HCT116 (cell line): ENCODE data around the gene MYH14. TPM values are rescaled to one million over a fixed set of nuclear protein-coding genes. Genes with fewer than 3 reads are reported as not detected.
A peak's percentile ranks its signal among the peaks of the same experiment; 100 is the strongest.

ENCODE experiments used
- ATAC-seq: fragments of 200-7000 bp; cut with Tn5 transposase; 2 replicates; pipeline ENCODE4 v1.9.1; 2020; ENCODE audit warnings: mild to moderate bottlenecking, moderate library complexity
- BruUV-seq: library from RNA; stranded (reverse); fragments of 400-500 nt; replicated peaks from 2 replicates; lab custom pipeline; 2021; lab: Mats Ljungman, UMichigan
- CTCF ChIA-PET: fragments of 300-600 bp; sonication (Branson Sonifier 250); formaldehyde crosslinking; loops from one replicate; lab custom pipeline; 2021; ENCODE audit warnings: antibody characterized with exemption; lab: Charles Lee
- POLR2A ChIA-PET: fragments of 300-600, 350-600 bp; sonication (Branson Sonifier 250); formaldehyde crosslinking; loops from one replicate; lab custom pipeline; 2021; ENCODE audit warnings: antibody characterized with exemption; lab: Charles Lee
- RAD21 ChIA-PET, 2 experiments: fragments of 300-600 bp; sonication (Branson Sonifier 250); formaldehyde crosslinking; loops; one replicate each; lab custom pipeline; 2023; ENCODE audit warnings: low total read pairs in 2 of 2; ENCODE audit not compliant: uncharacterized antibody in 2 of 2, unreplicated experiment in 2 of 2, low non-redundant PET in 1 of 2; lab: Charles Lee
- DNase-seq: peaks from one replicate; pipeline ENCODE4 v3.0.0-alpha.2; 2010; ENCODE audit warnings: low read depth, low spot score
- H2AFZ ChIP-seq: fragments of 200-600 bp; shearing (Covaris generic), sonication (generic); 2 replicates; pipeline ENCODE4 v1.6.1; 2017; ENCODE audit warnings: low read depth, mixed run types, mixed read lengths, antibody characterized with exemption, low read length; ENCODE audit not compliant: poor library complexity, severe bottlenecking
- H3K27ac ChIP-seq: 2 replicates; pipeline ENCODE4 v1.5.1; 2012; ENCODE audit warnings: low read depth, low read length
- H3K27me3 ChIP-seq: fragments of 200-600 bp; sonication (generic); 2 replicates; pipeline ENCODE4 v1.6.1; 2016; ENCODE audit warnings: mixed run types, low read length, mixed read lengths; ENCODE audit not compliant: insufficient read depth
- H3K36me3 ChIP-seq, 2 experiments: fragments of 200-500 bp in 1 of 2; fragments of 200-600 bp in 1 of 2; sonication (Bioruptor generic) in 1 of 2; sonication (generic) in 1 of 2; 2 replicates each; pipeline versions ENCODE4 v1.5.1 to v1.6.1; 2014 to 2016; ENCODE audit warnings: low read length in 2 of 2, inconsistent platforms in 1 of 2, mixed read lengths in 1 of 2, mixed run types in 1 of 2; ENCODE audit not compliant: insufficient read depth in 2 of 2, control insufficient read depth in 1 of 2
- H3K4me1 ChIP-seq, 2 experiments: fragments of 200-600 bp in 1 of 2; sonication (generic) in 1 of 2; 2 replicates each; pipeline versions ENCODE4 v1.5.1 to v1.6.1; 2012 to 2017; ENCODE audit warnings: low read length in 2 of 2, inconsistent platforms in 1 of 2, mild to moderate bottlenecking in 1 of 2, mixed read lengths in 1 of 2, mixed run types in 1 of 2, moderate library complexity in 1 of 2; ENCODE audit not compliant: insufficient read depth in 2 of 2, control insufficient read depth in 1 of 2
- H3K4me2 ChIP-seq: fragments of 200-600 bp; sonication (generic); 2 replicates; pipeline ENCODE4 v1.6.1; 2017; ENCODE audit warnings: mixed run types, low read length, mixed read lengths
- H3K4me3 ChIP-seq, 2 experiments: fragments of 200-600 bp in 1 of 2; sonication (generic) in 1 of 2; replicated peaks in 1 of 2; 2 replicates each; pipeline ENCODE4 v1.5.1; 2011 to 2016; ENCODE audit warnings: low read length in 2 of 2, control low read depth in 1 of 2, low read depth in 1 of 2, mild to moderate bottlenecking in 1 of 2, mixed read lengths in 1 of 2, mixed run types in 1 of 2
- H3K79me2 ChIP-seq: fragments of 200-600 bp; sonication (generic); 2 replicates; pipeline ENCODE4 v1.6.1; 2017; ENCODE audit warnings: mild to moderate bottlenecking, mixed run types, low read length, moderate library complexity, mixed read lengths; ENCODE audit not compliant: insufficient read depth
- H3K9ac ChIP-seq: fragments of 200-600 bp; sonication (generic); 2 replicates; pipeline ENCODE4 v1.6.1; 2016; ENCODE audit warnings: low read length, mixed read lengths
- H3K9me2 ChIP-seq: fragments of 200-600 bp; sonication (generic), shearing (Covaris generic); 2 replicates; pipeline ENCODE4 v1.6.1; 2017; ENCODE audit warnings: mixed run types, mild to moderate bottlenecking, moderate library complexity; ENCODE audit not compliant: insufficient read depth
- H3K9me3 ChIP-seq, 2 experiments: fragments of 200-500 bp in 1 of 2; fragments of 200-600 bp in 1 of 2; sonication (Bioruptor generic) in 1 of 2; sonication (generic) in 1 of 2; 2 replicates each; pipeline ENCODE4 v1.6.1; 2014 to 2017; ENCODE audit warnings: low read length in 2 of 2, mixed read lengths in 2 of 2, inconsistent platforms in 1 of 2, low read depth in 1 of 2, mild to moderate bottlenecking in 1 of 2, mixed run types in 1 of 2, moderate library complexity in 1 of 2; ENCODE audit not compliant: control insufficient read depth in 1 of 2, insufficient read depth in 1 of 2
- H4K20me1 ChIP-seq: fragments of 200-600 bp; sonication (generic), shearing (Covaris generic); 2 replicates; pipeline ENCODE4 v1.6.1; 2017; ENCODE audit warnings: mixed run types, mild to moderate bottlenecking, moderate library complexity; ENCODE audit not compliant: insufficient read depth
- ELF1 ChIP-seq: IDR thresholded peaks from 2 replicates; pipeline ENCODE4 v1.6.1; 2012; ENCODE audit warnings: low read depth, borderline replicate concordance
- EZH2 ChIP-seq: fragments of 200-600 bp; sonication (generic); IDR thresholded peaks from 2 replicates; pipeline ENCODE4 v1.6.1; 2017; ENCODE audit warnings: antibody characterized with exemption, mixed run types
- EZH2phosphoT487 ChIP-seq: fragments of 200-600 bp; IDR thresholded peaks from 2 replicates; pipeline ENCODE4 v1.6.1; 2018; ENCODE audit warnings: antibody characterized with exemption, borderline replicate concordance
- FOSL1 ChIP-seq: IDR thresholded peaks from 2 replicates; pipeline ENCODE4 v1.6.1; 2012; ENCODE audit warnings: low read depth
- POLR2A ChIP-seq: IDR thresholded peaks from 2 replicates; pipeline ENCODE4 v1.7.0; 2011; ENCODE audit warnings: borderline replicate concordance; ENCODE audit not compliant: insufficient read depth, insufficient read length; ENCODE audit errors: extremely low read depth
- SP1 ChIP-seq: IDR thresholded peaks from 2 replicates; pipeline ENCODE4 v1.6.1; 2012; ENCODE audit warnings: low read depth
- SRF ChIP-seq: IDR thresholded peaks from 2 replicates; pipeline ENCODE4 v1.6.1; 2012; ENCODE audit warnings: low read depth
- ZFX ChIP-seq: fragments of 450-650 bp; IDR thresholded peaks from 2 replicates; pipeline ENCODE4 v1.6.1; 2017
- ZNF274 ChIP-seq: fragments of 200-500 bp; sonication (Bioruptor generic); IDR thresholded peaks from 2 replicates; pipeline ENCODE4 v1.6.1; 2014; ENCODE audit warnings: mild to moderate bottlenecking, low read depth, low read length, inconsistent platforms
- intact Hi-C: fragments of 100-400 bp; cut with micrococcal nuclease; formaldehyde crosslinking; loops from 2 replicates; pipeline ENCODE4 v1.10.0; 2022
- total RNA-seq: library from RNA; stranded (reverse); gene quantifications from one replicate; pipeline ENCODE4 v1.2.1, GENCODE V29; 2021; ENCODE audit not compliant: unreplicated experiment

Gene MYH14
- total RNA-seq, 1 experiment from 2014 or later: 60.1 TPM

DNA sequence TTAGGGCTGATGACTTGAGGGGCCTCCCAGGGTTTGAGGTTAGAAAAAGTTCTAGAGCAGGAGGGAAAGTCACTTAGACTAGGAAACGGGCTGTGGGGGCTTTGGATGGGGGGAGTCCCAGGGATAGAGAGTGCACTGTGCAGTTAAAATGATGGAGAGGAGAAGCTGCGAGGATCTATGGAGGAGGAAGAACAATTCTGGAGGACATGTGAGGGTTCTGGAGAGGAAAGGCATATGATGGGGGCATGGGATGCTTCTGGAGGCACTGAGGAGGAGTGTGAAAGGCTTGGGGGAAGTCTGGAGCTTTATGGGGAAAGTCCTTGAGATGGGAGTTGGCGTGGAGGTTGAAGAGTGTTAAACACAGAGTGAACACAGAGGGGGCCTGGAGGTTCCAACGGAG lies 123.6 kb downstream of the MYH14 start (continued):
- TF ChIP-seq ZFX (no peak), POLR2A (no peak), SRF (no peak), EZH2 (no peak), ELF1 (no peak), ZNF274 (no peak), SP1 (no peak)

- RAD21 ChIA-PET: no interaction called here
- Histone ChIP-seq H3K4me3 (peak overlapping the region; percentile 11 to 32; a peak in 3 of 4 replicates), H2AFZ (no peak overlapping the region), H3K9ac (no peak overlapping the region), H3K27ac (no peak overlapping the region), H3K27me3 (no peaks in the 10 kb centered on the region), H3K4me1 (peaks cover 31 to 63% of the 10 kb centered on the region in 2 experiments), H3K9me3 (no peaks in the 10 kb centered on the region), H3K36me3 (peaks cover 0 to 6% of the 10 kb centered on the region in 2 experiments; a peak in 2 of 4 replicates), H3K79me2 (peaks cover 3% of the 10 kb centered on the region; the same call in 1 of the 2 replicates), H3K4me2 (peak overlapping the region; percentile 67), H4K20me1 (no peaks in the 10 kb centered on the region), H3K9me2 (no peaks in the 10 kb centered on the region)
- DNase-seq (no peak), ATAC-seq (no peak)
- no peak for TF ChIP-seq SRF
- TF ChIP-seq EZH2phosphoT487: no peak
- TF ChIP-seq ZNF274: no peak
- no peak for TF ChIP-seq SP1
- no peak for TF ChIP-seq FOSL1
- BruUV-seq: no TSS peak
- POLR2A ChIA-PET: no interaction called here
- intact Hi-C loops: loop anchor here (2.0 kb wide), 1 partner anchor 163 kb away; no protein-coding TSS in a partner anchor
- CTCF ChIA-PET: interaction anchor here (1.7 to 1.9 kb wide), 2 partner anchors 8 to 41 kb away, joined by 4 to 10 read pairs; no protein-coding TSS in a partner anchor
Measured at GRCh38 chr19:50327461-50328223, 124.2 kb downstream of the MYH14 start.
